DMS 273 treated with DMSO at 0.1 percent for 48 hours (cell line): ENCODE data around the gene LIMCH1.
A peak's percentile ranks its signal among the peaks of the same experiment; 100 is the strongest.
"Not testable (repeated sequence)": the region's sequence is repeated elsewhere in the genome, so short reads cannot be mapped to it uniquely, and the experiment has no call there.

Experiments used
- DNase-seq: peaks from one replicate; lab custom pipeline; 2025; lab: John Stamatoyannopoulos, UW

Gene LIMCH1

DNA sequence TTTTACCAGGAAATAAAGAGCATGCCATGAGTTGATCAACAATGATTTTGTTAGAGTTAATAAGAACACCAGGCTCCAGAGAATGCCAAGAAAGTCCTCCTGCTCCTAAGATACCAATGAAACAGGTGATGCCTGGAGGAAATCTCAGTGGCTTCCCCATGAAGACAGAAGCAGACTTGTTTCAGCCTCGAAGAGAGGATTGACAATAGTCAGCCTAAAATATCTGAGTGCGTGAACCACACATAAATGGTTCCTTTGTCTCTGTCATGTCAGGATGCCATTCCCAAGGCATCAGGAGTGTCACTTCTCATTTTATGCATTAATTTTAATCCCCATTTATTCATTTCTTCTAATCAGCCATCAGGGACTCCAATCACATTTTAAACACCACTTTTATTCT lies 141.0 kb downstream of the LIMCH1 start:
- DNase-seq = no peak

DNA sequence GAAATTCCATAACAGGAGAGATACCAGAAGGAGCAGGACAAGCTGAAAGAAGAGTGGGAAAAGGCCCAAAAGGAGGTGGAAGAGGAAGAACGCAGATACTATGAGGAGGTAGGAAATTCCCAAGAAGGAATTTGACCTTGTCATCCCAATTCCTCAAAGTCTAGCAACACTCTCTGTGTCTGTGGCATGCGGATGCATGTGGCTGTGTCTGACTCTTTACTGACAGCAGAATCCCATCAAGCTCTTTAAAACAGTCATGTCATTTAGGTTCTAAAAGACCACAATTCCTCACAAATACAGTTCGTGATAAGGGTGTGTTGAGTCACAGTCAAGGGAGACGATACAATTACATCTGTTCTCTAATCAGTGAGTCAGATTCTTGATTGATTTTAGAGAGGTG lies 142.0 kb downstream of the LIMCH1 start:
- DNase-seq = no peak

DNA sequence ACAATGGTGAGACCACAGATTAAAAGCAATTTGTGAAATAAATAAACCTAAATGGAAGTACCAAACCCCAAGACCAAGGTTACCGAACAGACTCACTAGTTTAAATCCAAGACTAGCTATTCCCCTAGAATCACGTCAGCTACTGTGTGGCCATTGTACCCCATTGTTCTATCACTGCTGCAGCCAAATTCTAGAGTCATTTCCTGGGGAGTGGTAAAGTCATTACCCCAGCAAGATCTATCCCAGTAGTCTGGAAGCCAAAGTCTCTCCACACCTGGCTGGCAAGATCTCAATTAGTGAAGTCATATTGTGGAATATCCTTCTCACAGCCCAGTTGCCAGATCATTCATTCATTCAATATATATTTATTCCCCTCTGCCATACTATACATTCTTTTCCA lies 143.1 kb downstream of the LIMCH1 start:
- no peak for DNase-seq

DNA sequence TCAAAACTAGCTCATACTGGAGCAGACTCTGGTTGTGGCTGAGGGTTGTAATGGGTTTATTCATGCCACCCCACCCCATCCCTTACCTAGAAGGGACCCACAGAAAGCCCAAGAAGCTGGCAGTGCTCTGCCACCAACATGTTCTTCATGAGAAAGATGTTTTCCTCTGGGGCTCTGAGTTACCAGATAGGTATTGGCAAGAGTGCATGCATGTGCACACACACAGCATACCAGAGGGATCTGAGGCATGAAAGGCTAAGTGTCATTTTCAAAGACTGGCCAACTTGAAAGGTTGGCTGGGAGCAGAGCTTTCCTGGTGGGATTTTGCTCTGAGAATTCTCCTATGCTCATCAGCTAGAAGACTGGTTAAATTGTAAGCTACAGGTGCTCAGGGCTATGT lies 145.4 kb downstream of the LIMCH1 start:
- no peak for DNase-seq

DNA sequence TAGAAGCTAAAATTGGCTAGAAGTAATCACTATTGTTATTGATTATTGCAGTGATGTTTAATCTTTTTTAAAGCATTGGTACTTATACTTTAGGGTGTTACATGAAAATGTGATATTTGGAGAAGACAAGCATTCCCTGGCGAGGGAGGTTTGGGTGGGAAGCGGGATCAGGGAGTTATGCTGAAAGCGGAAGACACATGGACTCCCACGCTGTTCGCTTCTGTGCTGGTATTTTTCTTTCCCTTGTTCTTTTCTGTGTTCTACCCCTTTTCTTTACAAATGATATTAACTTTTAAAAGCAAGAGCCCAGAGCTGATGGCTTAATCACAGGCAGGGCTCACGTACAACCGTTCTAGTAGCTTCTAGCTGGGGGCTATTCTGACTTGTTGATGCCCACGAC lies 148.9 kb downstream of the LIMCH1 start:
- no peak for DNase-seq

DNA sequence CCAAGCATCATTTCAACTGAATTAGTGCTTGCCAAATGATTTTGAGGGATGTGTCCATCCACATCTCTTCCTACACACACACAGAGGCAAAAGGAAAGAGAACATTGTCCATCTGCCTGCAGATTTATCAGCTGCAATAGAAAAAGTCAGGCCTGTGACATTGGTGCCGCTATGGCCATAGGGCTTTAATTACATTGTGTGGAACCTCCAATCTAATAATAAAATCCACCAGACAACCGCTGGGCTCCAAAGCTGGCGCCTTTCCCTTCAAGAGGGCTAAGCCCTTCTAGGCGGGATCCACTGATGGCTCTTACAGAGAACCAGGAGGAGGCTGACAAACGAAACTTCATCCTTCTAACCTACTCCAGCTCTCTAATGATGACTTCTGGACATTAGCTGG lies 150.0 kb downstream of the LIMCH1 start:
- no peak for DNase-seq

DNA sequence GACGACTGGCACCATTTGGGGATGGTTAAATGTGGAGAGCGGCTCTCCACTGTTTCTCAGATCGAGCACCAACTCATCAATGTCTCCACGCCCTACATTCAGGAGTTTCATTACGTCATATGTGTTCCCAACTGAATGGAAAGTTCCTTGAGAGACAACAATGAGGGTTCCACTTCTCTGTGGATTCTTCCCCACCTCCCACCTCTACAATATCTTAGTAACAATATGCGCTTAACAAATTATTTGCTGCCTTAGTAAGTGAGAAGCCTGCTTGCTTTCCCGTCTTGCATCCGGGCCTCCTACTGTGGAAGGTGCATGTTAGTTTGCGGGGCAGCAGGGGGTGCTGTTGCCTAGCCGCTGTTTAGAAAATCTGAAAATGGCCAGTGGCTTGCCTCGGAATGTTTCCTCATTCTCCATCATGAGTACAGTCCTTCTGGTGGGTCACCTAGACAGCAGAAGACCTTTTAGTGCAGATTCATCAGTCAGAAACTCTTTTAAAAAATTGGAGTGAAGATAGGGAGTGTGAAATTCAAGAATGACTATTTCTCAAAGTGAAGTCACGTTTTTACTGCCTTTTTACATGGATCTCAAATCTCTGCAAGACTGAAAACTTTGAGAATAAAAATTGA lies 154.9 kb downstream of the LIMCH1 start:
- DNase-seq = no peak

DNA sequence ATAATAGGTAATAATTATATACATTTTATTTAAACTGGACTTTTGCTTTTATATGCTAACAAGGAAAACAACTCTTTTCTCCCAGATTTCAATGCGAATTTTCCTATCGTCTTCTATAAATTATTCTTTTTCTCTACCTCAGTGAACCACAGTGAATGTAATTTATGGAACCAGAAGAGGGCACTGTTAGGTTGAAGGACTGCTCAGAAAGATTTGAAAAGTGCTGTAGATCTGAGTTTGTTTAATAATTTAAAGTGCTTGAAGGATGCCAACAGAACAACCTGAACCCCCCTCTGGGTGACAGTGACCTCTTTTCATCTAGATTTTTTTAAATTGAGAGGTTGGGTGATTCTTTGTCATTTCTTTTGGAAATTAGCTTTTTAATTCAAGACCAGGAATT lies 155.7 kb downstream of the LIMCH1 start:
- DNase-seq = no peak

DNA sequence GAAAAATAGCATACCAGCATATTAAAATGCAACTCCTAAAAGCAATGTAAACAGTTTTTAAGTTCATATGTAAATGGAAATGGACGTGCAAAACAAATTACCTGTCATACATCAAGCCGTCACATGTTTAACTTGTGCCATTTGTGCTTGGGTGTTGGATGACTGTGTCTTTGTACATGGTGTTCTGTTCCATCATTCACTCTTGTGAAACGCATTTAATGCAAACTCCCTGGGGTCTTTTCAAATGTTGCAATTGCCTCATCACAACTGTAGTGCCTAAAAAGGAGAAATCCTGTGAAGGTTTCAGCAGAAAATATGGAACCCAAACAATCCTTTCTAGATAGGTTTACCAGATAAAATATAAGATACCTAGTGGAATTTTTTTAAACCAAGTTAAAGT lies 158.2 kb downstream of the LIMCH1 start:
- no peak for DNase-seq

DNA sequence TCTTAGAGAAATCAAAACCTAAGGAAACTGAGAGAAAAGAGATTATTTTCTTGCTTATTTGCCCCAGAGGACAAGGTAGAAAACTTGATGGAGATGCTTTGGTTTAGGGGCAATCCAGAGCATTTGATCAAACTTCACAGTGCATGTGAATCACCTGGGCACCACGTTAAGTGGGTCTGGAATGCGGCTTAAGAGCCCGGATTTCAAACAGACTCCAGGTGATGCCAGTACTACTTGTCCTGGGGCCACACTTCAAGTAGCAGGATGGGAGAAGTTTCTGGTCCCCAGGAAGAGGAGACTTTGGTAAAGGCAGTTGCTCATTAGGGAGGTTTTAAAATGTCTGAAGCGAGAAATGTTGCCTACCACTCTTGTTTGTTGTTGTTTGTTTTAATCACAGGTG lies 158.8 kb downstream of the LIMCH1 start:
- DNase-seq = no peak

DNA sequence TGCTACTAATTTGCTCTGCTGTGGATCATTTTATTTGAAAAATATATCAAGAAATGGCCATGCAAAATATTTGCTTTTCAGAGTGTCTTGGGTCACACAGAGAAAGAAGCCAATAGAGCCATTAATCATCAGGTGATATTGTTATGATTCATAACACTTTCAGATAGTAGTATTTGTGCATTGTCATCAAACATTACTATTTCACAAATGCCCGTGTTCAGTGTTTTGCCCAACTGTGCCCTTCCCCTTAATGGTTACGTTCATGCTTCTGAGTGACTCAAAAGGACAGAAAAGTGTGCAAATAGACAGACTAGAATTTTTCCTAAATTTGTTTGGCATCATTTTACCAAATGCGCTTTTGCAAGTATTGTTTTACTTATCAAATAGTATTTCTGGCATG lies 164.0 kb downstream of the LIMCH1 start:
- no peak for DNase-seq

DNA sequence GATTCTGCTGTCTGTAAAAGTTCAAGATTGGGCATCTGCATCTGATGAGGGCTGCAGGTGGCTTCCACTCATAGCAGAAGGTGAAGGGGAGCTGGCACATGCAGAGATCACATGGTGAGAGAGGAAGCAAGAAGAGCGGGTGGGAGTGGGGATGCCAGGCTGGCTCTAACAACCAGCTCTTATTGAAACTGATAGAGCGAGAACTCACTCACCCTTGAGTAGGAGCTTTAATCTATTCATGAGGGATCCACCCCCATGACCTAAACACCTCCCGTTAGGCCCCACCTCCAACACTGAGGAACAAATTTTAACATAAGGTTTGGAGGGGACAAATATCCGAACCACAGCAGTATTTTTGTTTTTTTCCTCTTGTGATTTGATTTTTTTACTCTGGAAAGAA lies 164.8 kb downstream of the LIMCH1 start:
- DNase-seq = no peak

DNA sequence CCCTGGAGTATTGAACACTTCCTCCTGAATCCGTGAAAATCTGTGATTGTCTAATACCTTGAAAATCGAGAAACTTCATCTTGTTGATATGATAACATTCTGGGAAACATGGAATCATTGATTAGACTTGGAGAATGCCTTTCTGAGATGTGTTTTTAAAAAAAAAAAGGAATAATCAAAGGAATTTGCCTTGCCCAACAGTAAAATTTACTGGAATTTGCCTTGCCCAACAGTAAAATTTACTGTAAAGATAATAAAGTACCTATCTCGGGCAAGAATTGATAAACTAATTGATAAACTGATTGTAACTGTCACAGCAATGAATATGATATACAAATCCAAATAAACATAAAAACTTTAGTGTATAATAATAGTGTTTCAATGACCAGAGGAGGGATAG lies 165.8 kb downstream of the LIMCH1 start:
- DNase-seq = no peak

DNA sequence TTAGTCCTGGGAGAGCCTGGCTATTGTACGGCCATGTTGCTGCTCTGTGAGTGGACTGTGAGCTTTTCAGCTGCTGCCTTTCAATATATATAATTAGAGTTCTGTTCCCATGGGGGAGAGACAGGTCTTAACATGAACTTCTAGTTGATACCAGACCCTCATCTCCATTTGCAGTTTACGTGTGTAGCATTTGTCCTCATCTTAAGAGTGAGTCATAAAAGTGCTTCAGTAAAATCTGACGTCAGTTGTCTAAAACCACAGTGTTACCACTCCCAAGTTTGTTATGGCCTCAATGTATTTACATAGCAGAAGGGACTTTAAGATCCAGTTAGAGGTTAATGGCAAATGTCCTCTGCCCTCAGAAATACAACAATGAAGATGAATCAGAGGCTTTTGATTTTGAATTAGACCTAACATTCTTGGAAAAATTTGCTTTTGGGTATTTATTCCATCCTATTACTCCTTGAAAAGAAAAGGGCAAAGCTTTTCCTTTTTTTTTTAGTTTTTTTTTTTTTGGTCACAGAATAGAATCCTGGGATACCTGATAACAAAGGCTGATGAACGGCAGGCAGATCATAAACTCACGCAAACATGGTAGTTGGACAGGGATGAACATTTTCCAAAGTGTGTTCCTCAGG lies 172.0 kb downstream of the LIMCH1 start:
- peak; percentile 10 for DNase-seq

DNA sequence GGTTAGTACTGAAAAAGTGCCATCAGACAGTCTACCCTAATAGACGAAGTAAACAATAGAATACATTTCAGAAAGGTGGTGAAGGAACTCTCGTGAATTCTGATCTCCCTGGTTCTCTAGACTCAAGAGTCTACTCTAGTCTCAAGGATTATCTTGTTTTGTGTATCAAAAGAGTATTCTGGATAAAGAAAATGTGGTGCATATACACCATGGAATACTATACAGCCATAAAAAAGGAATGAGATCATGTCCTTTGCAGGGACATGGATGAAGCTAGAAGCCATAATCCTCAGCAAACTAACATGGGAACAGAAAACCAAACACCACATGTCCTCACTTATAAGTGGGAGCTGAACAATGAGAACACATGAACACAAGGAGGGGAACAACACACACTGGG lies 173.7 kb downstream of the LIMCH1 start:
- not testable (repeated sequence) for DNase-seq

DNA sequence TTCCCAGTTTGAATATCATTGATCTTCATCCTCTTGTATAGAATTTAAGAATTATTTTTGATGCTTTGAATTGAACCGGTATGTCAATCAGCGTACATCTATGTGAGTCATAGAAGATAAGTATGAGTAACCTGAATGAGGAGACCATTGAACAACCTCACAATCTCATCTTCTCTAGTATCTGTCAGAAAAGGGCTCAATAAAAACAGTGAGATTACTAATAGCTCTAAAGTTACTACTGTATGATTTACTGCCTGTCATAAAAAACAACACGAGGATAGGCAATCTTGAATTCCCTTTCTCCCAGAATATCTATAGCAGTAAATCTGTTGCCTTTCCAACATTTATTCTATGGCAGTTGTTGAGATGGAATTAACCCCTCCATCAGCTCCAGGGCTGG lies 174.5 kb downstream of the LIMCH1 start:
- no peak for DNase-seq

DNA sequence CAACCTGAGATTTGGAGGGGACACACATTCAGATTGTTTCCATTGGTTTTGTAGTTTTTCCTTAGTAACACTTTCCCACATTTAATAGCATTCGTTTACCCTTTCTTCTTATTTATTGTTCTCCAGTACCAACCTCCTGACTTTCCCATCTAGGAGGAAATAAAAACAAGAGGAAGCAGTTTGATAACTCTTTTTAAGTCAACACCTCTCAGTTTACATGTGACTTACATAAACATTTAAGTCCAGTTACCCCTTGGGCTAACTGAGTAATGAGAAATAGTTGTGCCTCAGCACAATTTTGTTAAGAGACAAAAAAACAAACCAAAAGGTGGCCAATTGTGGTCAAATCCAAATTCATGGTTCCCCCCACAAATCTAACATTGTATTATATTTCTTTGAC lies 175.8 kb downstream of the LIMCH1 start:
- DNase-seq = no peak

DNA sequence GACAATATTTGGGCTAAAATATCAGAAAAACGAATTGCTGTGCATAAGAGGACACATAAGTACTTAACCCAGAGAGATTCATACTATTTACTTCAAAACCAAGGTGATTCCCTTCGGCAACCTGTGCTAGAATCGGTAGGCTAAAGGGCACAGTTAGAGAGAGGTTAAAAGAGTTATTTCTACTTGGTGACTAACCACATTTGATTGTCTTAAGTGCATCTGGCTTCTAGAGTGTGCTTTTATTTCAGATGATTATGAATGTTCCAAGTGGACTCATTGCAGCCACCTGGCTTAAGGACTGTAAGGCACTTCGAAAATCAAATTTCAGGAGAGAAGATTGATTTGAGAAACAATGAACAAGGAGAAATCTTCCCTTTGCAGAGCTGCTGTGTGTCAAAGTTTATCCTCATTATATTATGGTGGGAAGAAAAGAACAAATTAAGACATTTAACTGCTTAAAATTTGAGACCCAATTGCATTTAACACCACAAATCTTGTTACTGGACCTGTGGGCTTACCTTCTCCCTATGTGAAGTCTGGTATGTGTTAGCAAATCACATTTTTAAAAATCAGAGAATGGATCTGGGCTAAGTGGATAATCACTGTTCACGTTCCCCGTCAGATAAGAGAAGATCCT lies 176.5 kb downstream of the LIMCH1 start:
- no peak for DNase-seq

DNA sequence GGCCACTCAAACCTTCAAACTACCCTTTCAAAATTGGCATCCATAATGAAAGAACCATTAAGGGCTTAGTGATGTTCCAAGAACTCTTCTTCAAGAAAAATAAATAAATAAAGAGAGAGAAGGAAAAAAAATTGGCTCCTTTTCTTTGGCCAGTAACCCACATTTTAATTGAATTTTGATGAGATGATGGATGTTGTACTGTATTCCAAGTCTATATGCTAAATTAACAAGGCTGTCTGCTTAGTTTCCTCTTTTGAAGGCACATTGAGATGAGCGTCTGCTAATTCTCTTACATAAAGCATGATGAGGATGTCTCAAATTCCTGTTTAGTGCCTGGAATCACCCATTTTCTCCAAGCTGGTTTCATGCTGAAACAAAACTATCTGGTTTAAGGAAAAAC lies 177.2 kb downstream of the LIMCH1 start:
- no peak for DNase-seq

DNA sequence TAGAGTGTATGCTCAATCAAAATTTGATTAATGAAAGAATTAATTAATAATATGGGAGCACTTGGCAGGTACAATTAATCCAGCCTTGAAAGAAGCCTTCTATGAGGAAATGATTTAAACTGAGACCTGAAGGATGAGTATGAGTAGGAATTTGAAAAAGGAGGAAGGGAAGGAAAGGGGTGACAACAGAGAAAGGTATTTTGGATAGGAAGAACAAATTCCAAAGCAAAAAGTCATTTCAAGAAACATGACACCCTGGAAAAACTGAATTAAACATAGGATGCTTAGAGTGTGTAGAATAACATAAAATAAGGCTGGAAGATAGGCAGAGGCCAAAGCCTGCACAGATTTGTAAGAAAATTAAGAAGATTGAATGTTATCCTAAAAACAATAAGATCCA lies 180.9 kb downstream of the LIMCH1 start:
- DNase-seq = no peak

DNA sequence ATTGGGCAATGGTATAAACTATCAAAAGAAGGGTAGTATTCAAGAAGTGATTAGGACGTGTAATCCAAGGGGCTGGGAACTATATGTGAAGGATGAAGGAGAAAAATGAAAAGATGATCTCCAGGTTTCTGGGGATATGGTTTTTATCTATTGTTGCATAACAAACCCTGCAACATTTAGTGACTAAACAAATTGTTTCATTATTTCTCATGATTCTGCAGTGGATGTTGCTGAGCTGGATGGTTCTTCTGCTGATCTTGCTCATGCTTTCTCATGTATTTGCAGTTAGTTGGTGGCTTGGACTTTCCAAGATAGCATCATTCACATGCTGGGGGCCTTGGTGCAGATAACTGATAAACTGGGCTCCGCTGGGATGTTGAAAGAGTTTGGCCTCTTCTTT lies 181.5 kb downstream of the LIMCH1 start:
- no peak for DNase-seq

DNA sequence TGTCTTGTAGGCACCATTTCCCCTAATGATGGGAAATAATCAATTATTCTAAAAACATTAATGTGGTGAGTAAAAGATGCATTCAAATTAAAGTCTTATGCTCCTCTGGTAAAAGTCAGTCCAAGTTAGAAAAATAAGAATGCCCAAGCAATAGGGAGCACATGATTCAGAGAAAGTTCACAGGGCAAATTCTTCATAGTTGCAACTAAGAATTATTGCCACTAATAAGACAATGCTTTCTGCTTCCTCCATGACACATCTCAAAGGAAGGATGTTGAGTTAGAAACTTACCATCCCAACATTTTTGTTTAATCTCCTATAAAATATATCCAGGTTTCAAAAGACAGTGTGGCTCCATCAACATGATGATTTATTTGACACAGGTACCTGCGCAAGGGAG lies 184.2 kb downstream of the LIMCH1 start:
- no peak for DNase-seq

DNA sequence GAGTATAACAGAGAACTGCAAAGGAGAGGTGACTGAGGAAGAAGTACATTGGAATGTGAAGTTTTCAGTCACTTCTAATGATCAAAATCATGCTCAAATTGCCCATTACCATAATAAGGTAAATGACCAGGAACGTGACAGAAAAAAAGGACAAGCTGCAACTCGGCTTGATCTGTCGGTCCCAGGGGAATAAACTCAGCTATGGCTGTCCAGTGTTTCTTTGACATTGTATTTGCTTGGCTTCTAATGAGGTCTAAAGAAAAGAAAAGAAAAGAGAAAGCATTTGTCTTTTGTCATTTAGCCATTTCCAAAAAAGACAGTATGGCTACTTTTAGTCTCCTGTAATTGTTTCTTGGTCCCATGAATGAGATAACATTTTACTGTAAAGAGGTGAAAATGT lies 185.3 kb downstream of the LIMCH1 start:
- no peak for DNase-seq

DNA sequence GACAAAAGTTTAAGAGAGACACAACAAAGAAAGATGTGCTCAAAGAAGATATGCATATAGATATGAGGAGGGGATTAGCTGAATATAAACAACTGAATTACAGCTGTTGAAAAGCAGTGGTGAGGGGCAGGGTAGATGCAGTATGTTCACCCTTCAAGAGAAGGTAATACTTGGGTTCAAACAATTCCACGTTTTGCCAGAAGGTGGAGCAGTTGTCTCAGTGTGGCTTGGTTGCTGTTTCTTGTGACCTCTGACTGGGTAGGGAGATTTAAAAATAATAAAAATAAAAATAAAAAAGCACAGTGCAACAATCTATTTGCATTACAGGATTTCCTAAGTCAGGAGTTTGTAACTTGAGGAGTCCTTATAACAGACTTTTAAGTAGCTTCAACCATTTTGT lies 187.3 kb downstream of the LIMCH1 start:
- no peak for DNase-seq
